K562 (cell line): ENCODE data around the gene GABPB2. TPM values are rescaled to one million over a fixed set of nuclear protein-coding genes. Genes with fewer than 3 reads are reported as not detected.

Experiments used
- CBX2 ChIP-seq: fragments of 200-600 bp; sonication (generic); IDR thresholded peaks from one replicate; pipeline ENCODE4 v1.6.1; 2012; ENCODE audit warnings: mild to moderate bottlenecking, low read length, inconsistent platforms; ENCODE audit not compliant: insufficient read depth, poor library complexity, severe bottlenecking
- EHMT2 ChIP-seq: fragments of 450-650 bp; IDR thresholded peaks from 2 replicates; pipeline ENCODE4 v1.6.1; 2018; ENCODE audit warnings: antibody characterized with exemption
- FUS ChIP-seq: fragments of 200-400 bp; formaldehyde crosslinking; optimal IDR thresholded peaks from 2 replicates; pipeline ENCODE3; 2017; ENCODE audit warnings: low read depth, low read length
- HNRNPUL1 ChIP-seq: fragments of 200-400 bp; formaldehyde crosslinking; IDR thresholded peaks from 2 replicates; pipeline ENCODE4 v1.6.1; 2017; ENCODE audit warnings: low read length
- HOXB6 ChIP-seq: fragments of 250-450 bp; sonication (Bioruptor Pico); IDR thresholded peaks from 2 replicates; pipeline ENCODE4 v1.5.1; 2022; ENCODE audit warnings: mild to moderate bottlenecking, borderline replicate concordance
- KLF6 ChIP-seq: fragments of 250-450 bp; sonication (Bioruptor Pico); IDR thresholded peaks from 2 replicates; pipeline ENCODE4 v1.4.0; 2020; ENCODE audit warnings: mild to moderate bottlenecking, moderate library complexity, borderline replicate concordance
- MIER1 ChIP-seq: fragments of 450-650 bp; IDR thresholded peaks from 2 replicates; pipeline ENCODE4 v1.6.1; 2016; ENCODE audit warnings: antibody characterized with exemption, mild to moderate bottlenecking, low read depth
- MTA3 ChIP-seq: fragments of 450-650 bp; formaldehyde crosslinking; IDR thresholded peaks from 2 replicates; pipeline ENCODE4 v1.6.1; 2017; ENCODE audit warnings: mild to moderate bottlenecking, borderline replicate concordance
- NR4A1 ChIP-seq, 2 experiments: fragments of 250-450 bp in 1 of 2; fragments of 450-650 bp in 1 of 2; sonication (Bioruptor Pico) in 1 of 2; IDR thresholded peaks; 2 replicates each; pipeline versions ENCODE4 v1.4.0 to v1.6.1; 2016 to 2020; ENCODE audit warnings: mild to moderate bottlenecking in 2 of 2, missing compliant biosample characterization in 1 of 2, missing genetic modification characterization in 1 of 2, moderate library complexity in 1 of 2
- RBM17 ChIP-seq: fragments of 200-400 bp; formaldehyde crosslinking; IDR thresholded peaks from 2 replicates; pipeline ENCODE4 v1.6.1; 2017; ENCODE audit warnings: low read depth, mild to moderate bottlenecking, low read length, borderline replicate concordance
- ZNF644 ChIP-seq: fragments of 200-800 bp; sonication (Bioruptor generic); IDR thresholded peaks from 2 replicates; pipeline ENCODE4 v1.6.1; 2016; ENCODE audit warnings: low read depth, missing genetic modification characterization, missing compliant biosample characterization
- polyA plus RNA-seq, 8 experiments: library from polyadenylated mRNA; depleted of rRNA in 4 of 8; stranded (reverse) in 5 of 8; unstranded in 3 of 8; fragments of >200 nt; fragmentation: Nextera tagmentation in 2 of 8; fragmentation: Illumina TruSeq in 1 of 8; extraction: Ambion mirVana in 2 of 8; extraction: Trizol in 1 of 8; gene quantifications; 2 replicates each; pipeline versions ENCODE4 v1.2.1 to v1.2.3, GENCODE V29; 2011 to 2014; ENCODE audit warnings: inconsistent platforms in 1 of 8, missing spikeins in 1 of 8
- total RNA-seq, 7 experiments: library from RNA; depleted of rRNA in 6 of 7; stranded (reverse); fragments of >200 nt in 6 of 7; fragmentation: Illumina TruSeq in 2 of 7; extraction: Trizol in 2 of 7; gene quantifications; 2 replicates each; pipeline versions ENCODE4 v1.2.1 to v1.2.3, GENCODE V29; 2011 to 2021; ENCODE audit warnings: low replicate concordance in 1 of 7
- TF ChIP-seq, protein P1 (sequence below): sonication (generic); formaldehyde crosslinking; IDR thresholded peaks from 2 replicates; pipeline ENCODE4 v1.8.0; 2022; ENCODE audit warnings: mild to moderate bottlenecking, low read depth, missing genetic modification reagents
- TF ChIP-seq, protein P2 (sequence below): IDR thresholded peaks from 2 replicates; pipeline ENCODE4 v1.6.1; 2016; ENCODE audit warnings: missing genetic modification characterization, missing compliant biosample characterization
- TF ChIP-seq, protein P3 (sequence below): fragments of 450-650 bp; IDR thresholded peaks from 2 replicates; pipeline ENCODE4 v1.6.1; 2016; ENCODE audit warnings: borderline replicate concordance
- TF ChIP-seq, protein P4 (sequence below): fragments of 450-650 bp; IDR thresholded peaks from 2 replicates; pipeline ENCODE4 v1.6.1; 2017; ENCODE audit warnings: antibody characterized with exemption, mild to moderate bottlenecking
- TF ChIP-seq, protein P5 (sequence below): fragments of 450-650 bp; IDR thresholded peaks from 2 replicates; pipeline ENCODE4 v1.6.1; 2016; ENCODE audit warnings: low read depth, mild to moderate bottlenecking, moderate library complexity

GABPB2 gene
- total and polyA plus RNA-seq, 9 of the 15 experiments (the other 6 are each of a cell fraction or from before 2014, with no cell fraction given) = 2.2 to 13.3 (median 6.1) TPM

DNA sequence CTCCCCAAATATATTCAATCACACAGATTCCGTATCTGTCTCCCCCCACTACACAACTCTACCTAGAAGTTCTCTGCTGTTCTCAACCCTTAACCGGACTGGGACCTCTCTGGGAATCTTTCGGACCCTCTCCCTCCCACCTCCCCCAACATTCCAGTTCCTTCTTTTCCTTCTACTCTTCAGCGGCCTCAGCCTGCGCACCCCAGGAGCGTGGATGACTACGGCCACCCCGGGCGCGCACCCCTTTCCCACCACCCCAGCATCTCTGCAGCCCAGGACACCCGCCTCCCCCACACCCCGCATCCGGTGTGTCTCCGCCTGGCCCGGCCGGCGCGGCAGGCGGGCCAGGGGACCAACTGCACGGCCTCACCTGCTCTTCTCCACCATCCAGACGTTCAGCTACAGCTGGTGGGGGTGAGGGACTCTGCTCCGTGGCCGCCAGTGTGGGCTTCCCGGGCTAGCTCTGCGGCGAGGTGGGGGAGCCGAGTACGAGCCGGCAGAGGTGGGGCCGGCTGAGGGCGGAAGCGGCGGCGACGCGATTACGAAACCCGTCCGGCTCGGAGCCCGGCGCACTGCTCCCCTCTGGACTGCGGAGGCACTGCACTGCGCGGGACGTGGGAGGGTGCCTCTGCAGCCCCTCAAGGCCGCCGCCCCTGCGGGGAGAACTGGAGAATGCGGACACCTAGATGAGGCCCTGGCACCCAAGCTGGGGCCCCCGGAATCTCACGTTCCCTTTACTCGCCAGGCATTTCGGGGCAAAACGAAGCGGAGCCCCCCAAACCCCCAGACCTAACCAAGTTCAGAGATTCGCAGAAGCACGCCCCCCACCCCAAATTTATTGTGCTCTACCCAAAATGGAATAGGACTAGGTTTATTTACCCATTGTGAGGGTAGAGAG lies 11.2 kb upstream of the GABPB2 start, which contains the start of gene CDC42SE1 (continued):
- TF ChIP-seq, protein P1, sequence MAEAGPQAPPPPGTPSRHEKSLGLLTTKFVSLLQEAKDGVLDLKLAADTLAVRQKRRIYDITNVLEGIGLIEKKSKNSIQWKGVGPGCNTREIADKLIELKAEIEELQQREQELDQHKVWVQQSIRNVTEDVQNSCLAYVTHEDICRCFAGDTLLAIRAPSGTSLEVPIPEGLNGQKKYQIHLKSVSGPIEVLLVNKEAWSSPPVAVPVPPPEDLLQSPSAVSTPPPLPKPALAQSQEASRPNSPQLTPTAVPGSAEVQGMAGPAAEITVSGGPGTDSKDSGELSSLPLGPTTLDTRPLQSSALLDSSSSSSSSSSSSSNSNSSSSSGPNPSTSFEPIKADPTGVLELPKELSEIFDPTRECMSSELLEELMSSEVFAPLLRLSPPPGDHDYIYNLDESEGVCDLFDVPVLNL = no peak
- TF ChIP-seq, protein P2, sequence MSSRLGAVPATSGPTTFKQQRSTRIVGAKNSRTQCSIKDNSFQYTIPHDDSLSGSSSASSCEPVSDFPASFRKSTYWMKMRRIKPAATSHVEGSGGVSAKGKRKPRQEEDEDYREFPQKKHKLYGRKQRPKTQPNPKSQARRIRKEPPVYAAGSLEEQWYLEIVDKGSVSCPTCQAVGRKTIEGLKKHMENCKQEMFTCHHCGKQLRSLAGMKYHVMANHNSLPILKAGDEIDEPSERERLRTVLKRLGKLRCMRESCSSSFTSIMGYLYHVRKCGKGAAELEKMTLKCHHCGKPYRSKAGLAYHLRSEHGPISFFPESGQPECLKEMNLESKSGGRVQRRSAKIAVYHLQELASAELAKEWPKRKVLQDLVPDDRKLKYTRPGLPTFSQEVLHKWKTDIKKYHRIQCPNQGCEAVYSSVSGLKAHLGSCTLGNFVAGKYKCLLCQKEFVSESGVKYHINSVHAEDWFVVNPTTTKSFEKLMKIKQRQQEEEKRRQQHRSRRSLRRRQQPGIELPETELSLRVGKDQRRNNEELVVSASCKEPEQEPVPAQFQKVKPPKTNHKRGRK (tag) = no peak
- peak; percentile 80; the same call in 1 of the 2 replicates for TF ChIP-seq MTA3
- TF ChIP-seq ZNF644 = no peak
- peak; percentile 42; the same call in 1 of the 2 replicates for TF ChIP-seq MIER1
- TF ChIP-seq CBX2 = no peak
- TF ChIP-seq RBM17 = no peak
- peak; percentile 79; the same call in 1 of the 2 replicates for TF ChIP-seq KLF6 (CRISPR knock-in tag)
- TF ChIP-seq NR4A1 (CRISPR knock-in tag; IDR thresholded peaks at IDR 0.05) = no peak
- TF ChIP-seq NR4A1 (tag; IDR thresholded peaks at IDR 0.05) = no peak
- TF ChIP-seq, protein P3, sequence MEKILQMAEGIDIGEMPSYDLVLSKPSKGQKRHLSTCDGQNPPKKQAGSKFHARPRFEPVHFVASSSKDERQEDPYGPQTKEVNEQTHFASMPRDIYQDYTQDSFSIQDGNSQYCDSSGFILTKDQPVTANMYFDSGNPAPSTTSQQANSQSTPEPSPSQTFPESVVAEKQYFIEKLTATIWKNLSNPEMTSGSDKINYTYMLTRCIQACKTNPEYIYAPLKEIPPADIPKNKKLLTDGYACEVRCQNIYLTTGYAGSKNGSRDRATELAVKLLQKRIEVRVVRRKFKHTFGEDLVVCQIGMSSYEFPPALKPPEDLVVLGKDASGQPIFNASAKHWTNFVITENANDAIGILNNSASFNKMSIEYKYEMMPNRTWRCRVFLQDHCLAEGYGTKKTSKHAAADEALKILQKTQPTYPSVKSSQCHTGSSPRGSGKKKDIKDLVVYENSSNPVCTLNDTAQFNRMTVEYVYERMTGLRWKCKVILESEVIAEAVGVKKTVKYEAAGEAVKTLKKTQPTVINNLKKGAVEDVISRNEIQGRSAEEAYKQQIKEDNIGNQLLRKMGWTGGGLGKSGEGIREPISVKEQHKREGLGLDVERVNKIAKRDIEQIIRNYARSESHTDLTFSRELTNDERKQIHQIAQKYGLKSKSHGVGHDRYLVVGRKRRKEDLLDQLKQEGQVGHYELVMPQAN = peak; percentile 65; the same call in 1 of the 2 replicates
- TF ChIP-seq, protein P4, sequence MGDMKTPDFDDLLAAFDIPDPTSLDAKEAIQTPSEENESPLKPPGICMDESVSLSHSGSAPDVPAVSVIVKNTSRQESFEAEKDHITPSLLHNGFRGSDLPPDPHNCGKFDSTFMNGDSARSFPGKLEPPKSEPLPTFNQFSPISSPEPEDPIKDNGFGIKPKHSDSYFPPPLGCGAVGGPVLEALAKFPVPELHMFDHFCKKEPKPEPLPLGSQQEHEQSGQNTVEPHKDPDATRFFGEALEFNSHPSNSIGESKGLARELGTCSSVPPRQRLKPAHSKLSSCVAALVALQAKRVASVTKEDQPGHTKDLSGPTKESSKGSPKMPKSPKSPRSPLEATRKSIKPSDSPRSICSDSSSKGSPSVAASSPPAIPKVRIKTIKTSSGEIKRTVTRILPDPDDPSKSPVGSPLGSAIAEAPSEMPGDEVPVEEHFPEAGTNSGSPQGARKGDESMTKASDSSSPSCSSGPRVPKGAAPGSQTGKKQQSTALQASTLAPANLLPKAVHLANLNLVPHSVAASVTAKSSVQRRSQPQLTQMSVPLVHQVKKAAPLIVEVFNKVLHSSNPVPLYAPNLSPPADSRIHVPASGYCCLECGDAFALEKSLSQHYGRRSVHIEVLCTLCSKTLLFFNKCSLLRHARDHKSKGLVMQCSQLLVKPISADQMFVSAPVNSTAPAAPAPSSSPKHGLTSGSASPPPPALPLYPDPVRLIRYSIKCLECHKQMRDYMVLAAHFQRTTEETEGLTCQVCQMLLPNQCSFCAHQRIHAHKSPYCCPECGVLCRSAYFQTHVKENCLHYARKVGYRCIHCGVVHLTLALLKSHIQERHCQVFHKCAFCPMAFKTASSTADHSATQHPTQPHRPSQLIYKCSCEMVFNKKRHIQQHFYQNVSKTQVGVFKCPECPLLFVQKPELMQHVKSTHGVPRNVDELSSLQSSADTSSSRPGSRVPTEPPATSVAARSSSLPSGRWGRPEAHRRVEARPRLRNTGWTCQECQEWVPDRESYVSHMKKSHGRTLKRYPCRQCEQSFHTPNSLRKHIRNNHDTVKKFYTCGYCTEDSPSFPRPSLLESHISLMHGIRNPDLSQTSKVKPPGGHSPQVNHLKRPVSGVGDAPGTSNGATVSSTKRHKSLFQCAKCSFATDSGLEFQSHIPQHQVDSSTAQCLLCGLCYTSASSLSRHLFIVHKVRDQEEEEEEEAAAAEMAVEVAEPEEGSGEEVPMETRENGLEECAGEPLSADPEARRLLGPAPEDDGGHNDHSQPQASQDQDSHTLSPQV = no peak
- no peak for TF ChIP-seq HNRNPUL1
- no peak for TF ChIP-seq HOXB6 (CRISPR knock-in tag)
- TF ChIP-seq FUS = no peak
- TF ChIP-seq, protein P5, sequence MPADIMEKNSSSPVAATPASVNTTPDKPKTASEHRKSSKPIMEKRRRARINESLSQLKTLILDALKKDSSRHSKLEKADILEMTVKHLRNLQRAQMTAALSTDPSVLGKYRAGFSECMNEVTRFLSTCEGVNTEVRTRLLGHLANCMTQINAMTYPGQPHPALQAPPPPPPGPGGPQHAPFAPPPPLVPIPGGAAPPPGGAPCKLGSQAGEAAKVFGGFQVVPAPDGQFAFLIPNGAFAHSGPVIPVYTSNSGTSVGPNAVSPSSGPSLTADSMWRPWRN = no peak
- no peak for TF ChIP-seq EHMT2
